Prostate gland (tissue), 2 donors: ENCODE measurements around the gene STX19.

ENCODE experiments used
- POLR2A ChIP-seq: fragments of 450-650 bp; IDR thresholded peaks from one replicate; pipeline ENCODE4 v1.6.1; 2016; ENCODE audit warnings: antibody characterized with exemption, mild to moderate bottlenecking
- POLR2AphosphoS5 ChIP-seq: sonication (generic); formaldehyde crosslinking; IDR thresholded peaks from one replicate; pipeline ENCODE4 v1.6.1; 2017; ENCODE audit warnings: antibody characterized with exemption
- TF ChIP-seq, protein P1 (sequence below), 4 experiments: fragments of 200-600 bp in 2 of 4; fragments of 450-650 bp in 2 of 4; sonication (generic) in 2 of 4; IDR thresholded peaks; 1 replicate in 3 of 4; 2 replicates in 1 of 4; pipeline ENCODE4 v1.5.1; 2016 to 2019; ENCODE audit warnings: antibody characterized with exemption in 4 of 4, mild to moderate bottlenecking in 2 of 4, moderate library complexity in 2 of 4

DNA sequence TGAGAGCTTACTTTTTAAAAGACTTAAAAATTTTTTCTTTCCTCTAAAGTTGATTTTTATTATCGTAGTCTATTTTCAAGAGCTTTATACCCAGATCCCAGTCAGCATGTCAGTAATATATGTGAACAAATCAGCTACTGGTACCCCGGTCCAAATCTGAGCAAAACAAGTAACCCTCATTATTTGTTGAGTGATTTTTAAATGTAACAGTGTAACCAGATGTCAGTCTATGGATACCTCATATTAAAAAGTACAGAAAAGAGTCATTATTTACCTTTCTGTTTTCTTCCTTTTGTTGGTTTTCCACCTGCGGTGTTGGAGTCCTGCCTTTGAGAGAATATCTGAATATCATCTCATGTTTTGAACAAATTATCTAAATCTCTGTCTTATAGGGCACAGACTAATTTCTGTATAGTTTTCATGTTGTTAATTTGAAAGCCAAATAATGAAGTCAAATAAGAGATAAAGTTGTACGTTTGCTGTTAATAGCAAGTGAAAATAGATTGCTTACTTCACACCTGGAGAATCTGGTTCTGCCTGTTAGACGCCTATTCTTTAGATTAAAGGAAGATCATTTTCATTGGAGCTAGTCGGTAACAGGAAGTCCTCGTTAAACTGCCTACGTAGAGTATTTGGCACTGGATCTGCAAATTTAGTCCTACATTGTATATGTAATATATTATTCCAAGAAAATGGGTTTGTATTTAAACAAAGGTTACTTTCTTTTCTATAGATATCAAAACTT is at the start of gene STX19:
- TF ChIP-seq POLR2A = no peak
- TF ChIP-seq POLR2AphosphoS5 = peak; percentile 83
- TF ChIP-seq, protein P1, sequence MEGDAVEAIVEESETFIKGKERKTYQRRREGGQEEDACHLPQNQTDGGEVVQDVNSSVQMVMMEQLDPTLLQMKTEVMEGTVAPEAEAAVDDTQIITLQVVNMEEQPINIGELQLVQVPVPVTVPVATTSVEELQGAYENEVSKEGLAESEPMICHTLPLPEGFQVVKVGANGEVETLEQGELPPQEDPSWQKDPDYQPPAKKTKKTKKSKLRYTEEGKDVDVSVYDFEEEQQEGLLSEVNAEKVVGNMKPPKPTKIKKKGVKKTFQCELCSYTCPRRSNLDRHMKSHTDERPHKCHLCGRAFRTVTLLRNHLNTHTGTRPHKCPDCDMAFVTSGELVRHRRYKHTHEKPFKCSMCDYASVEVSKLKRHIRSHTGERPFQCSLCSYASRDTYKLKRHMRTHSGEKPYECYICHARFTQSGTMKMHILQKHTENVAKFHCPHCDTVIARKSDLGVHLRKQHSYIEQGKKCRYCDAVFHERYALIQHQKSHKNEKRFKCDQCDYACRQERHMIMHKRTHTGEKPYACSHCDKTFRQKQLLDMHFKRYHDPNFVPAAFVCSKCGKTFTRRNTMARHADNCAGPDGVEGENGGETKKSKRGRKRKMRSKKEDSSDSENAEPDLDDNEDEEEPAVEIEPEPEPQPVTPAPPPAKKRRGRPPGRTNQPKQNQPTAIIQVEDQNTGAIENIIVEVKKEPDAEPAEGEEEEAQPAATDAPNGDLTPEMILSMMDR (IDR thresholded peaks at IDR 0.05) = no peak
